Trophoblast cell (in vitro differentiated cells and primary cell): ENCODE results near the gene PDPK1.

Experiments used
- DNase-seq, 2 donors: peaks; one replicate each; pipeline ENCODE4 v3.0.0-alpha.2; 2016
- H2AFZ ChIP-seq: 2 replicates; pipeline ENCODE4 v1.6.1; 2013; ENCODE audit warnings: low read length, moderate library complexity, mild to moderate bottlenecking; ENCODE audit not compliant: insufficient read depth, poor library complexity
- H2AK5ac ChIP-seq: 2 replicates; pipeline ENCODE4 v1.6.1; 2013; ENCODE audit warnings: mild to moderate bottlenecking, low read length
- H2BK120ac ChIP-seq: 2 replicates; pipeline ENCODE4 v1.6.1; 2013; ENCODE audit warnings: low read length, mild to moderate bottlenecking, moderate library complexity; ENCODE audit not compliant: insufficient read depth, poor library complexity
- H2BK12ac ChIP-seq: 2 replicates; pipeline ENCODE4 v1.6.1; 2013; ENCODE audit warnings: mild to moderate bottlenecking, low read length, moderate library complexity
- H2BK5ac ChIP-seq: 2 replicates; pipeline ENCODE4 v1.6.1; 2013; ENCODE audit warnings: low read length, low read depth, moderate library complexity, mild to moderate bottlenecking; ENCODE audit not compliant: poor library complexity
- H3K14ac ChIP-seq: 2 replicates; pipeline ENCODE4 v1.6.1; 2013; ENCODE audit warnings: mild to moderate bottlenecking, low read length
- H3K18ac ChIP-seq: 2 replicates; pipeline ENCODE4 v1.6.1; 2013; ENCODE audit warnings: mild to moderate bottlenecking, low read length
- H3K23ac ChIP-seq: 2 replicates; pipeline ENCODE4 v1.6.1; 2013; ENCODE audit warnings: low read length
- H3K27ac ChIP-seq: 2 replicates; pipeline ENCODE4 v1.5.1; 2013; ENCODE audit warnings: low read depth, mild to moderate bottlenecking, inconsistent platforms, low read length, moderate library complexity
- H3K27me3 ChIP-seq: 2 replicates; pipeline ENCODE4 v1.6.1; 2013; ENCODE audit warnings: inconsistent platforms, mild to moderate bottlenecking, low read length, moderate library complexity; ENCODE audit not compliant: insufficient read depth
- H3K36me3 ChIP-seq, 2 experiments: 1 replicate in 1 of 2; 2 replicates in 1 of 2; pipeline ENCODE4 v1.6.1; 2013; ENCODE audit warnings: low read length in 2 of 2, mild to moderate bottlenecking in 2 of 2, moderate library complexity in 1 of 2; ENCODE audit not compliant: insufficient read depth in 2 of 2, control insufficient read depth in 1 of 2
- H3K4ac ChIP-seq: 2 replicates; pipeline ENCODE4 v1.6.1; 2013; ENCODE audit warnings: low read depth, mild to moderate bottlenecking, low read length, moderate library complexity
- H3K4me1 ChIP-seq, 2 experiments: 1 replicate in 1 of 2; 2 replicates in 1 of 2; pipeline ENCODE4 v1.6.1; 2013; ENCODE audit warnings: low read length in 2 of 2, mild to moderate bottlenecking in 2 of 2, moderate library complexity in 1 of 2; ENCODE audit not compliant: insufficient read depth in 2 of 2, control insufficient read depth in 1 of 2
- H3K4me2 ChIP-seq: 2 replicates; pipeline ENCODE4 v1.6.1; 2013; ENCODE audit warnings: inconsistent platforms, mild to moderate bottlenecking, low read length, moderate library complexity
- H3K4me3 ChIP-seq: 2 replicates; pipeline ENCODE4 v1.5.1; 2013; ENCODE audit warnings: mild to moderate bottlenecking, low read depth, low read length, inconsistent platforms
- H3K79me1 ChIP-seq: one replicate; pipeline ENCODE4 v1.6.1; 2013; ENCODE audit warnings: low read length
- H3K79me2 ChIP-seq: 2 replicates; pipeline ENCODE4 v1.6.1; 2013; ENCODE audit warnings: low read length, mild to moderate bottlenecking; ENCODE audit not compliant: control insufficient read depth, insufficient read depth, poor library complexity
- H3K9ac ChIP-seq: 2 replicates; pipeline ENCODE4 v1.6.1; 2013; ENCODE audit warnings: mild to moderate bottlenecking, low read length
- H3K9me3 ChIP-seq: 2 replicates; pipeline ENCODE4 v1.6.1; 2013; ENCODE audit warnings: low read depth, mild to moderate bottlenecking, control low read depth, inconsistent platforms, low read length; ENCODE audit not compliant: insufficient read depth
- H4K12ac ChIP-seq: 2 replicates; pipeline ENCODE4 v1.6.1; 2013; ENCODE audit warnings: low read depth, mild to moderate bottlenecking, low read length, moderate library complexity
- H4K8ac ChIP-seq: 2 replicates; pipeline ENCODE4 v1.6.1; 2013; ENCODE audit warnings: low read depth, mild to moderate bottlenecking, low read length, moderate library complexity
- H4K91ac ChIP-seq: one replicate; pipeline ENCODE4 v1.6.1; 2013; ENCODE audit warnings: low read depth, mild to moderate bottlenecking, low read length, moderate library complexity
- WGBS: extraction: QIAGEN DNeasy Blood & Tissue Kit; methylation state at CpG from one replicate; pipeline ENCODE4 v1.1.7; 2013; ENCODE audit warnings: missing lambda C conversion rate; ENCODE audit not compliant: insufficient read length, insufficient coverage; ENCODE audit errors: extremely low coverage; 5-methylcytosine and 5-hydroxymethylcytosine counted together

PDPK1 gene

DNA sequence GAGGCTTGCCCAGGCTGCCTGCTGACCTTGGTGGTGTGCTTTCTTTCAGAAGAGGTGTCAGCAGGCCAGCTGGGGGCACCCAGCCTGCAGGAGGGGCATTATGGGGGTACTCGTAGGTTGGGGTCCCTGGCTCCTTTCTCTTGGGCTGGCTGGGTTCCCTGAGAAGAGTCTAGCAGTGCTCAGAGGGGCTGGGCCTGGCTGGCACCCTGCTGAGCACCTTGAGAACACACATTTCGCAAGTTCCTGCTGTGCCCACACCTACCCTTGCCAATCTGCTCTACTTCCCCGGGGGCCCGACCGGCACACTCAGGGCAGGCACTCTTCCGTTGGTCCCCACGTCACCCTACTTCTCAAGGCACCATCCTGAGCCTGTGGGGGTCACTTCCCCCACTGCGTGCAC is 11.7 kb upstream of the PDPK1 start:
- no peaks in the 10 kb centered on the region for H3K79me2 ChIP-seq
- H3K79me1 ChIP-seq: no peaks in the 10 kb centered on the region
- no peak overlapping the region for H3K4me3 ChIP-seq
- no peak overlapping the region for H2BK120ac ChIP-seq
- H2BK12ac ChIP-seq: no peak overlapping the region
- no CpG with 5 or more reads among the region's 8 CpGs for WGBS
- H3K36me3 ChIP-seq: peaks cover 69 to 70% of the 10 kb centered on the region in 2 experiments
- H3K9ac ChIP-seq: no peak overlapping the region
- no peaks in the 10 kb centered on the region for H3K27me3 ChIP-seq
- H3K4ac ChIP-seq: peak overlapping the region; percentile 17
- no peak overlapping the region for H3K27ac ChIP-seq
- no peak overlapping the region for H3K4me2 ChIP-seq
- H3K18ac ChIP-seq: no peak overlapping the region
- no peak overlapping the region for H3K14ac ChIP-seq
- no peak overlapping the region for H2AFZ ChIP-seq
- H3K9me3 ChIP-seq: no peaks in the 10 kb centered on the region
- no peak overlapping the region for H2BK5ac ChIP-seq
- DNase-seq: no peak
- peaks cover 2 to 3% of the 10 kb centered on the region in 2 experiments for H3K4me1 ChIP-seq
- H4K8ac ChIP-seq: no peak overlapping the region
- H4K12ac ChIP-seq: no peak overlapping the region
- no peak overlapping the region for H4K91ac ChIP-seq
- no peak overlapping the region for H3K23ac ChIP-seq
- H2AK5ac ChIP-seq: no peak overlapping the region

DNA sequence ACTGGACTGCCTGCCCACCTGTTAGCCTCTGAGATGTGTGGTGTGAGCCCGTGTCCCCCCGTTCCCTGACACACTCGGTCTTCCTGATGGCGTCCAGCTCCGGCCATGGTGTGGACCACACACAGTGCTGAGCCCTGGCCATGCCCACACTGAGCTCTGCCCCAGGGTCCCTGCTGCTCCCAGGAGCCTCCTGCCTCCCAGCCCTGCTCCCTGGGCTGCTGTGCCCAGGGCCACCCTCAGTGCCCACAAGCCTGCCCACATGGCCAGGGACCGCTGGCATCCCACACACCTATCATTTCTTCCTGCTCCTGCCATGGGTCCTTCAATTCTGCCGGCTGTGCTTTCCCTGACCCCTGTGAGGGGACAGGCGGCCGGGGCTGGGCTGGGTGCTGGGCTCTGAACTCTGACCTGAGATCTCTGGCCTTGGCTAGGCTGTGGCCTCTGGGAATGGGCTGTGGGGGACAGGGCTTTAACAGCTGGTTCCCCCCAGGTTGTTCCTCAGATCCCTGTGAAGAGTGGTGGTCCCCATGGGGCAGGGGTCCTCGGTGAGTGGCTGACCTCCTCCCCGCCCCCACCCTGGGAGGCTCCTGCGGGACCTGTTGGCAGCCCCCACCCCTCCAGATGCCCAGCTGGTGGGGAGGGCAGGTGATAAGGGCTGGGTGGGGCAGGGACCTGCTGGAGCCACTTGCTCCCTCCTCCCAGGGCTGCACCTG is 10.6 kb upstream of the PDPK1 start:
- Histone ChIP-seq H3K79me1 (peaks cover 5% of the 10 kb centered on the region), H3K4ac (no peak overlapping the region), H4K8ac (no peak overlapping the region), H2BK120ac (no peak overlapping the region), H3K79me2 (peaks cover 3% of the 10 kb centered on the region), H3K23ac (no peak overlapping the region), H3K14ac (no peak overlapping the region), H3K27ac (no peak overlapping the region), H2BK12ac (no peak overlapping the region), H3K4me1 (peaks cover 2 to 5% of the 10 kb centered on the region in 2 experiments), H3K4me3 (no peak overlapping the region), H3K36me3 (peaks cover 64 to 67% of the 10 kb centered on the region in 2 experiments), H2AK5ac (no peak overlapping the region), H3K27me3 (no peaks in the 10 kb centered on the region), H4K91ac (no peak overlapping the region), H3K18ac (no peak overlapping the region), H3K9ac (no peak overlapping the region), H2AFZ (no peak overlapping the region), H3K4me2 (no peak overlapping the region), H2BK5ac (no peak overlapping the region), H4K12ac (no peak overlapping the region), H3K9me3 (no peaks in the 10 kb centered on the region)
- WGBS: no CpG with 5 or more reads among the region's 12 CpGs
- DNase-seq: no peak

DNA sequence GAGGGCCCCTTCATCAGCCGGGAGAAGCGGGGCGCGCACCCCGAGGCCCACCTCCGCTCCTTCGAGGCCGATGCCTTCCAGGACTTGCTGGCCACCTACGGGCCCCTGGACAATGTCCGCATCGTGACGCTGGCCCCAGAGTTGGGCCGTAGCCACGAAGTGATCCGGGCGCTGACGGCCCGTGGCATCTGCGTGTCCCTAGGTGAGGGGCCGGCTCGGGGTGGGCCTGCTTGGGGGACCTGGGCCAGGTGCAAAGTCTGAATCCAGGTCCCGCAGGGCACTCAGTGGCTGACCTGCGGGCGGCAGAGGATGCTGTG is 10.1 kb upstream of the PDPK1 start:
- no peak overlapping the region for H2AK5ac ChIP-seq
- H3K27ac ChIP-seq: no peak overlapping the region
- H3K4ac ChIP-seq: no peak overlapping the region
- H2BK5ac ChIP-seq: no peak overlapping the region
- H3K23ac ChIP-seq: no peak overlapping the region
- H4K12ac ChIP-seq: no peak overlapping the region
- peaks cover 4 to 7% of the 10 kb centered on the region in 2 experiments for H3K4me1 ChIP-seq
- H3K79me2 ChIP-seq: peaks cover 3% of the 10 kb centered on the region
- no peak overlapping the region for H2BK12ac ChIP-seq
- WGBS: no CpG with 5 or more reads among the region's 24 CpGs
- no peak overlapping the region for H2AFZ ChIP-seq
- H3K4me3 ChIP-seq: no peak overlapping the region
- H3K79me1 ChIP-seq: peaks cover 11% of the 10 kb centered on the region
- H3K4me2 ChIP-seq: no peak overlapping the region
- no peak overlapping the region for H3K18ac ChIP-seq
- H3K27me3 ChIP-seq: no peaks in the 10 kb centered on the region
- peaks cover 64 to 67% of the 10 kb centered on the region in 2 experiments for H3K36me3 ChIP-seq
- no peak overlapping the region for H3K9ac ChIP-seq
- no peak for DNase-seq
- H4K91ac ChIP-seq: no peak overlapping the region
- H4K8ac ChIP-seq: no peak overlapping the region
- no peaks in the 10 kb centered on the region for H3K9me3 ChIP-seq
- no peak overlapping the region for H3K14ac ChIP-seq
- H2BK120ac ChIP-seq: no peak overlapping the region

DNA sequence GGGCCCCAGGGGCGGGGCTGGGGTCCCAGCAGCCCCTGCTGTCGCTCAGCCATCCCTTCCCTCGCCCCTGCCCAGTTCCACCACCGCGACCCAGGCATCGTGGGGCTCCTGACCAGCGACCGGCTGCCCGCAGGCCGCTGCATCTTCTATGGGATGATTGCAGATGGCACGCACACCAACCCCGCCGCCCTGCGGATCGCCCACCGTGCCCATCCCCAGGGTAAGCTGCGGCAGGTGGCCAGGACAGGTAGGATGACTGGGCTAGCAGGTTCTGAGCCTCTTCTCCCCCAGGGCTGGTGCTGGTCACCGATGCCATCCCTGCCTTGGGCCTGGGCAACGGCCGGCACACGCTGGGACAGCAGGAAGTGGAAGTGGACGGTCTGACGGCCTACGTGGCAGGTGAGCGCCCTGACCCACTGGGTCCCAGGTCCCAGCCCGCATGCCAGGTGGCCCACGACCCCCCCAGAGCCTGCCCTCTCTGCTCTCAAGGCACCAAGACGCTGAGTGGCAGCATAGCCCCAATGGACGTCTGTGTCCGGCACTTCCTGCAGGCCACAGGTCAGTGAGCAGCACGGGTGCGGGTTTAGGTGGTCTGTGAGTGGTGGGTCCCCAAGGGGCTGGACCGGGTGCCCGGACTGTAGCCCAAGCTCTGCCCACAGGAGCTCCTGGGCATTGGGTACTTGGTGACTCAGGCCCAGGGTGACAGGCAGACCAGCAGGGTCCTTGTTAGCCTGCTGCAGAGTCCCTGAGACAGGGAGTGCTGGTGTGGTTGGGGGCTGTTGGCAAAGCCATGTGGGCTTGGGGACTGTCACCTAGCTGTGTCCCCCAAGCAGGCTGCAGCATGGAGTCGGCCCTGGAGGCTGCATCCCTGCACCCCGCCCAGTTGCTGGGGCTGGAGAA is 9.4 kb upstream of the PDPK1 start:
- H2BK12ac ChIP-seq: no peak overlapping the region
- H2BK5ac ChIP-seq: no peak overlapping the region
- H3K36me3 ChIP-seq: peaks cover 59 to 63% of the 10 kb centered on the region in 2 experiments
- H3K4ac ChIP-seq: no peak overlapping the region
- H3K23ac ChIP-seq: no peak overlapping the region
- no peak overlapping the region for H3K4me2 ChIP-seq
- H3K9ac ChIP-seq: no peak overlapping the region
- no peaks in the 10 kb centered on the region for H3K27me3 ChIP-seq
- no peak overlapping the region for H3K27ac ChIP-seq
- H2AFZ ChIP-seq: no peak overlapping the region
- no peak overlapping the region for H2BK120ac ChIP-seq
- H4K8ac ChIP-seq: no peak overlapping the region
- H3K79me1 ChIP-seq: peaks cover 12% of the 10 kb centered on the region
- H3K14ac ChIP-seq: no peak overlapping the region
- H4K12ac ChIP-seq: no peak overlapping the region
- H3K4me1 ChIP-seq: peaks cover 5 to 9% of the 10 kb centered on the region in 2 experiments
- no peak overlapping the region for H4K91ac ChIP-seq
- WGBS: no CpG with 5 or more reads among the region's 36 CpGs
- no peak overlapping the region for H3K4me3 ChIP-seq
- H3K79me2 ChIP-seq: peaks cover 3% of the 10 kb centered on the region
- H3K9me3 ChIP-seq: no peaks in the 10 kb centered on the region
- H2AK5ac ChIP-seq: no peak overlapping the region
- no peak for DNase-seq
- no peak overlapping the region for H3K18ac ChIP-seq
